Cardiac muscle cell (in vitro differentiated cells and primary cell): Measurements from ENCODE around the gene TPRA1. TPM values are rescaled to one million over a fixed set of nuclear protein-coding genes. Genes with fewer than 3 reads are reported as not detected.

Experiments used
- DNase-seq, 2 donors: peaks; one replicate each; pipeline versions ENCODE4 v3.0.0 to v3.0.0-alpha.2; 2010 to 2017; ENCODE audit warnings: low read depth in 1 of 2, low spot score in 1 of 2
- H3K27ac ChIP-seq: fragments of 200-600 bp; sonication (generic); 2 replicates; pipeline ENCODE4 v1.5.1; 2016
- H3K27me3 ChIP-seq: fragments of 200-600 bp; sonication (generic); 2 replicates; pipeline ENCODE4 v1.6.0; 2016; ENCODE audit warnings: control low read depth
- H3K36me3 ChIP-seq: fragments of 200-600 bp; sonication (generic); 2 replicates; pipeline ENCODE4 v1.5.1; 2016; ENCODE audit warnings: control low read depth
- H3K4me1 ChIP-seq: fragments of 200-600 bp; sonication (generic); 2 replicates; pipeline ENCODE4 v1.8.1; 2017; ENCODE audit warnings: low read depth, mild to moderate bottlenecking, mixed run types
- H3K4me3 ChIP-seq: fragments of 200-600 bp; sonication (generic); 2 replicates; pipeline ENCODE4 v1.5.1; 2016; ENCODE audit warnings: mild to moderate bottlenecking
- H3K9me3 ChIP-seq: fragments of 200-600 bp; sonication (generic); 2 replicates; pipeline ENCODE4 v1.5.1; 2017; ENCODE audit warnings: low read depth, mild to moderate bottlenecking, control low read depth
- CTCF ChIP-seq: IDR thresholded peaks from 2 replicates; pipeline ENCODE4 v1.5.1; 2012; ENCODE audit warnings: low read depth, mild to moderate bottlenecking, low read length
- polyA plus RNA-seq: library from polyadenylated mRNA; unstranded; fragments of >200 nt; fragmentation: Nextera tagmentation; extraction: Ambion mirVana; gene quantifications from 2 replicates; pipeline ENCODE4 v1.2.1, GENCODE V29; 2016
- total RNA-seq: library from RNA; depleted of rRNA; stranded (reverse); fragments of >200 nt; gene quantifications from 2 replicates; pipeline ENCODE4 v1.2.3, GENCODE V29; 2016

Gene TPRA1
- total and polyA plus RNA-seq, 2 experiments from 2014 or later: 40.7 to 43.3 TPM

DNA sequence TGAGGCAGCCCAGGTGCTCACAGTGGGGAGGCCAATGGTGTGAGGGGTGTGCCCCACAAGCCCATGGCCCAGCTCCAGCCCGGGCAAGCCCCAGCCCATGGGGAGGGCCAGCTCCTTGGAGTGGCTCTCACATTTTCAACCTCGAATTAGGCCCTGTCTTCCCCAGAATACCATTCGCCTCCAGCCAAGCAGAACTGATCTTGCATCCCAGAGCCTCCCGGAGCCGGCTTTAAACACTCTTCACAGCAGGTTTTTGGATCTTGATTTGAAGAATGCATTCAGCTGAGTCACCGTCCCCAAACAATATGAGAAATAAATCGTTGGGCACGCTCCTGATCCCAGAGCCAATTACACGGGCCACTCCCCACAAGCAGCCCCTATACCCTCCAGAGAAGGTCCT, 23.7 kb downstream of the TPRA1 start:
- no peaks in the 10 kb centered on the region for H3K27me3 ChIP-seq
- no peak for DNase-seq
- no peak for TF ChIP-seq CTCF
- H3K27ac ChIP-seq: no peak overlapping the region
- H3K9me3 ChIP-seq: no peaks in the 10 kb centered on the region
- H3K36me3 ChIP-seq: no peaks in the 10 kb centered on the region
- no peak overlapping the region for H3K4me3 ChIP-seq
- no peaks in the 10 kb centered on the region for H3K4me1 ChIP-seq

- H3K27me3 ChIP-seq: no peaks in the 10 kb centered on the region
Observed at GRCh38 chr3:127565711-127566110, 24.8 kb downstream of the TPRA1 start.

GRCh38 chr3:127560051-127560787, 30.3 kb downstream of the TPRA1 start:
- Histone ChIP-seq H3K4me1 (no peaks in the 10 kb centered on the region), H3K27ac (no peak overlapping the region), H3K9me3 (no peaks in the 10 kb centered on the region), H3K36me3 (no peaks in the 10 kb centered on the region), H3K27me3 (no peaks in the 10 kb centered on the region), H3K4me3 (no peak overlapping the region)
- TF ChIP-seq CTCF: no peak
- no peak for DNase-seq

More at GRCh38 chr3:127565711-127566110, 24.8 kb downstream of the TPRA1 start:
- Histone ChIP-seq H3K27ac (no peak overlapping the region), H3K4me1 (no peaks in the 10 kb centered on the region), H3K9me3 (no peaks in the 10 kb centered on the region), H3K4me3 (no peak overlapping the region), H3K36me3 (no peaks in the 10 kb centered on the region)
- no peak for DNase-seq
- TF ChIP-seq CTCF: no peak

- no peak overlapping the region for H3K4me3 ChIP-seq
- no peak overlapping the region for H3K27ac ChIP-seq
- no peaks in the 10 kb centered on the region for H3K36me3 ChIP-seq
- H3K4me1 ChIP-seq: no peaks in the 10 kb centered on the region
- no peaks in the 10 kb centered on the region for H3K9me3 ChIP-seq
- no peaks in the 10 kb centered on the region for H3K27me3 ChIP-seq
- DNase-seq: peak in 1 of 2 donors; percentile 24
- TF ChIP-seq CTCF: peak; percentile 13
Observed at GRCh38 chr3:127556565-127556964, 34.0 kb downstream of the TPRA1 start.

GRCh38 chr3:127555108-127555507, 35.4 kb downstream of the TPRA1 start:
- Histone ChIP-seq H3K36me3 (no peaks in the 10 kb centered on the region), H3K27ac (no peak overlapping the region), H3K4me1 (no peaks in the 10 kb centered on the region), H3K27me3 (no peaks in the 10 kb centered on the region), H3K9me3 (no peaks in the 10 kb centered on the region), H3K4me3 (no peak overlapping the region)
- no peak for DNase-seq
- no peak for TF ChIP-seq CTCF
